Esophagus muscularis mucosa (tissue), 4 donors: Measurements from ENCODE around the gene SMPD3. TPM values are rescaled to one million over a fixed set of nuclear protein-coding genes. Genes with fewer than 3 reads are reported as not detected.

Source experiments
- DNase-seq: peaks from one replicate; pipeline ENCODE4 v3.0.0-alpha.2; 2017; ENCODE audit errors: extremely low spot score
- H3K27ac ChIP-seq, 4 donors: fragments of 200-600 bp; sonication (generic); replicated peaks in 1 of 4; 1 replicate in 3 of 4; 2 replicates in 1 of 4; pipeline ENCODE4 v1.5.1; 2016 to 2019; ENCODE audit warnings: mild to moderate bottlenecking in 1 of 4
- H3K27me3 ChIP-seq, 4 donors: fragments of 200-600 bp; sonication (generic); one replicate each; pipeline versions ENCODE4 v1.5.1 to v1.6.0; 2016 to 2019
- H3K36me3 ChIP-seq, 4 donors: fragments of 200-600 bp; sonication (generic); one replicate each; pipeline ENCODE4 v1.5.1; 2016 to 2019
- H3K4me1 ChIP-seq, 4 donors: fragments of 200-600 bp; sonication (generic); one replicate each; pipeline ENCODE4 v1.5.1; 2016 to 2019
- H3K4me3 ChIP-seq, 4 donors: fragments of 200-600 bp; sonication (generic); 1 replicate in 2 of 4; 2 replicates in 2 of 4; pipeline ENCODE4 v1.5.1; 2016 to 2019; ENCODE audit warnings: mild to moderate bottlenecking in 4 of 4, moderate library complexity in 1 of 4
- H3K9me3 ChIP-seq, 4 donors: fragments of 200-600 bp; sonication (generic); 1 replicate in 3 of 4; 2 replicates in 1 of 4; pipeline ENCODE4 v1.5.1; 2016 to 2019
- CTCF ChIP-seq, 3 experiments: fragments of 200-600 bp in 2 of 3; fragments of 450-650 bp in 1 of 3; sonication (generic) in 2 of 3; IDR thresholded peaks; one replicate each; pipeline ENCODE4 v1.5.1; 2017 to 2019; ENCODE audit warnings: antibody characterized with exemption in 3 of 3, mild to moderate bottlenecking in 2 of 3, moderate library complexity in 1 of 3
- EP300 ChIP-seq: sonication (generic); formaldehyde crosslinking; IDR thresholded peaks from one replicate; pipeline ENCODE4 v1.6.1; 2017; ENCODE audit warnings: antibody characterized with exemption
- POLR2A ChIP-seq: fragments of 450-650 bp; IDR thresholded peaks from one replicate; pipeline ENCODE4 v1.6.1; 2017; ENCODE audit warnings: antibody characterized with exemption, moderate library complexity, mild to moderate bottlenecking, low read depth
- POLR2AphosphoS5 ChIP-seq, 2 donors: sonication (generic); formaldehyde crosslinking; IDR thresholded peaks; one replicate each; pipeline ENCODE4 v1.6.1; 2017; ENCODE audit warnings: antibody characterized with exemption in 2 of 2
- WGBS: methylation state at CpG from one replicate; pipeline ENCODE4 v1.1.5; 2018; 5-methylcytosine and 5-hydroxymethylcytosine counted together
- intact Hi-C: fragments of 100-400 bp; cut with DNase I; formaldehyde crosslinking; loops from one replicate; pipeline ENCODE4 v1.15.1; 2023
- total RNA-seq, 4 donors: library from RNA; depleted of rRNA; stranded (reverse); fragments of >200 nt; gene quantifications; one replicate each; pipeline versions ENCODE4 v1.1.0 to v1.2.1, GENCODE V29; 2016

SMPD3 gene
- total RNA-seq, 4 donors from 2014 or later, result 0.32 to 0.92 (median 0.54) TPM

GRCh38 chr16:68365167-68365817, 83.0 kb downstream of the SMPD3 start:
- Histone ChIP-seq H3K4me3 (no peak overlapping the region), H3K27ac (no peak overlapping the region), H3K27me3 (peaks cover 0 to 54% (median 7%) of the 10 kb centered on the region in 4 donors), H3K9me3 (no peaks in the 10 kb centered on the region), H3K4me1 (peaks cover 0 to 3% (median 0%) of the 10 kb centered on the region in 4 donors), H3K36me3 (peaks cover 0 to 7% (median 2%) of the 10 kb centered on the region in 4 donors)
- no peak for DNase-seq
- WGBS, result 71% methylated on average over 12 of the region's 18 CpGs
- TF ChIP-seq CTCF (IDR thresholded peaks at IDR 0.05) (no peak), POLR2A (no peak), EP300 (no peak), POLR2AphosphoS5 (IDR thresholded peaks at IDR 0.05) (no peak)
- intact Hi-C loops, result no loop called here

DNA sequence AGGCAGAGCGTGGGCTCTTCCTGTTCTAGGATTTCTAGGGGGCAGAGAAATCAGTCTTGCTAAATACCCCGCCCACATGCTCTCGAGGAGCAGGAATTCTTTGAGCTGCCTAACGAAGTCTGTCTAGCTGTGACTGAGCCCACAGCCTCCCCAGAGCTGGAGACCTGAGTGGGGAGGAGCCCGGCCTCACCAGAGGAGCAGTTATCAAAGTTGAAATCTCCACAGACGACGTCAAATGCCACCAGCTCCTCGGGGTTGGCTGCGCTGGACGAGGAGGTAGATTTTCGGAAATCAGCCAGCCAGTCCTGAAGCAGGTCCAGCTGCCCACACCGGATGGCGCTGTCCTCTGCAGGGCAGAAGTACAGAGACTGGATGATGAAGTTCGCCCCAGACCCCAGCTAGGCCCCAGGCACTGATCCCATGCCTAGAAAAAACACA, 83.7 kb downstream of the SMPD3 start:
- H3K27me3 ChIP-seq, result peaks cover 0 to 54% (median 7%) of the 10 kb centered on the region in 4 donors
- H3K9me3 ChIP-seq, result no peaks in the 10 kb centered on the region
- intact Hi-C loops, result no loop called here
- peaks cover 0 to 8% (median 4%) of the 10 kb centered on the region in 4 donors for H3K36me3 ChIP-seq
- 75% methylated on average over 2 of the region's 14 CpGs for WGBS
- H3K4me1 ChIP-seq, result peaks cover 0 to 3% (median 0%) of the 10 kb centered on the region in 4 donors
- H3K27ac ChIP-seq, result no peak overlapping the region
- H3K4me3 ChIP-seq, result no peak overlapping the region
- no peak for TF ChIP-seq POLR2A
- no peak for TF ChIP-seq POLR2AphosphoS5 (IDR thresholded peaks at IDR 0.05)
- no peak for TF ChIP-seq CTCF (IDR thresholded peaks at IDR 0.05)
- TF ChIP-seq EP300, result no peak
- DNase-seq, result no peak

GRCh38 chr16:68363658-68364521, 84.4 kb downstream of the SMPD3 start:
- peaks cover 0 to 15% (median 10%) of the 10 kb centered on the region in 4 donors for H3K36me3 ChIP-seq
- no peak for DNase-seq
- H3K27me3 ChIP-seq, result peaks cover 0 to 54% (median 7%) of the 10 kb centered on the region in 4 donors
- TF ChIP-seq POLR2AphosphoS5 (IDR thresholded peaks at IDR 0.05) (no peak), EP300 (no peak), POLR2A (no peak), CTCF (IDR thresholded peaks at IDR 0.05) (no peak)
- WGBS, result 75% methylated on average over 17 of the region's 22 CpGs
- H3K4me1 ChIP-seq, result peaks cover 0 to 3% (median 0%) of the 10 kb centered on the region in 4 donors
- no peak overlapping the region for H3K27ac ChIP-seq
- intact Hi-C loops, result no loop called here
- H3K4me3 ChIP-seq, result no peak overlapping the region
- H3K9me3 ChIP-seq, result no peaks in the 10 kb centered on the region

DNA sequence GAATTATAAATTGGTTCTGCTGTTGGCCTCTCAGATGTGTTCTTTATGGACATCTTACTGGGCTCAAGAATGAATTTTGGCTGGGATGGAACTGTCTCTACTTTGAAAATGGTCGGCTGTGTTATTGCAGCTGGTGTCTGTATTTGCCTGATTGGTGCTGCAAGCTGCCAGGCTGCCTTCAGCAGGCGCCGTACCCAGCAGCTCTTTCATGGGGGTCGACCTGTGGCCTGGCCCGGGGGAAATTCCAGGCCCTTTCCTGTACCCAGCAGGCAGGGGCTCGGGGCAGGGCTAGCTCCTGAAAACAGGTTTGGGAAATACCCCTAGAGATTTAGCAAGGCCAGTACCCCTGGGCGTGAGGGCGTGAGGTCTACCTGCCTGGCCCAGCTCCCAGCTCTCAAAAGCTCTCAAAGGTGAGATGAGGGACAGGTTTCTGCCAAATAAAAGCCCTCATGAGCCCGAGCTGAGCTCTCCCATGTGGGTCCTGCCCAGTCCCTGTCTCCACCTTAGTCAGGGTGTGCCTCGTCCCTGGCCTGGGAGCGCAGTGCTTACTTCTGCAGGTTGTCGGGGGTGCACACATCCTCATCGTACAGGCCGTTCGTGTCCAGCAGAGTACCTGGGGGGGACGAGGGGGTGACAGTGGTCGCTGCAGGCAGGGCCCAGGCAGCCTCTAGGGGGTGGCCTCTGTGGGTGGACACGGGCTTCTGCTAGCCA, 85.2 kb downstream of the SMPD3 start:
- 62% methylated on average over 11 of the region's 18 CpGs for WGBS
- intact Hi-C loops, result no loop called here
- H3K4me3 ChIP-seq, result no peak overlapping the region
- H3K27me3 ChIP-seq, result peaks cover 0 to 47% (median 7%) of the 10 kb centered on the region in 4 donors
- H3K9me3 ChIP-seq, result no peaks in the 10 kb centered on the region
- no peak overlapping the region for H3K27ac ChIP-seq
- DNase-seq, result no peak
- TF ChIP-seq POLR2A, result no peak
- TF ChIP-seq CTCF (IDR thresholded peaks at IDR 0.05), result no peak
- TF ChIP-seq EP300, result no peak
- no peak for TF ChIP-seq POLR2AphosphoS5 (IDR thresholded peaks at IDR 0.05)
- peaks cover 1 to 21% (median 18%) of the 10 kb centered on the region in 4 donors for H3K36me3 ChIP-seq
- peaks cover 0 to 3% (median 0%) of the 10 kb centered on the region in 4 donors for H3K4me1 ChIP-seq
